HCT116 (cell line): ENCODE results near the gene RNF227. TPM values are rescaled to one million over a fixed set of nuclear protein-coding genes. Genes with fewer than 3 reads are reported as not detected.

Experiments
- ATAC-seq: fragments of 200-7000 bp; cut with Tn5 transposase; 2 replicates; pipeline ENCODE4 v1.9.1; 2020; ENCODE audit warnings: mild to moderate bottlenecking, moderate library complexity
- BruUV-seq: library from RNA; stranded (reverse); fragments of 400-500 nt; replicated peaks from 2 replicates; lab custom pipeline; 2021; lab: Mats Ljungman, UMichigan
- CTCF ChIA-PET: fragments of 300-600 bp; sonication (Branson Sonifier 250); formaldehyde crosslinking; loops from one replicate; lab custom pipeline; 2021; ENCODE audit warnings: antibody characterized with exemption; lab: Charles Lee
- POLR2A ChIA-PET: fragments of 300-600, 350-600 bp; sonication (Branson Sonifier 250); formaldehyde crosslinking; loops from one replicate; lab custom pipeline; 2021; ENCODE audit warnings: antibody characterized with exemption; lab: Charles Lee
- RAD21 ChIA-PET, 2 experiments: fragments of 300-600 bp; sonication (Branson Sonifier 250); formaldehyde crosslinking; loops; one replicate each; lab custom pipeline; 2023; ENCODE audit warnings: low total read pairs in 2 of 2; ENCODE audit not compliant: uncharacterized antibody in 2 of 2, unreplicated experiment in 2 of 2, low non-redundant PET in 1 of 2; lab: Charles Lee
- DNase-seq: peaks from one replicate; pipeline ENCODE4 v3.0.0-alpha.2; 2010; ENCODE audit warnings: low read depth, low spot score
- H2AFZ ChIP-seq: fragments of 200-600 bp; shearing (Covaris generic), sonication (generic); 2 replicates; pipeline ENCODE4 v1.6.1; 2017; ENCODE audit warnings: low read depth, mixed run types, mixed read lengths, antibody characterized with exemption, low read length; ENCODE audit not compliant: poor library complexity, severe bottlenecking
- H3K27ac ChIP-seq: 2 replicates; pipeline ENCODE4 v1.5.1; 2012; ENCODE audit warnings: low read depth, low read length
- H3K27me3 ChIP-seq: fragments of 200-600 bp; sonication (generic); 2 replicates; pipeline ENCODE4 v1.6.1; 2016; ENCODE audit warnings: mixed run types, low read length, mixed read lengths; ENCODE audit not compliant: insufficient read depth
- H3K36me3 ChIP-seq, 2 experiments: fragments of 200-500 bp in 1 of 2; fragments of 200-600 bp in 1 of 2; sonication (Bioruptor generic) in 1 of 2; sonication (generic) in 1 of 2; 2 replicates each; pipeline versions ENCODE4 v1.5.1 to v1.6.1; 2014 to 2016; ENCODE audit warnings: low read length in 2 of 2, inconsistent platforms in 1 of 2, mixed read lengths in 1 of 2, mixed run types in 1 of 2; ENCODE audit not compliant: insufficient read depth in 2 of 2, control insufficient read depth in 1 of 2
- H3K4me1 ChIP-seq, 2 experiments: fragments of 200-600 bp in 1 of 2; sonication (generic) in 1 of 2; 2 replicates each; pipeline versions ENCODE4 v1.5.1 to v1.6.1; 2012 to 2017; ENCODE audit warnings: low read length in 2 of 2, inconsistent platforms in 1 of 2, mild to moderate bottlenecking in 1 of 2, mixed read lengths in 1 of 2, mixed run types in 1 of 2, moderate library complexity in 1 of 2; ENCODE audit not compliant: insufficient read depth in 2 of 2, control insufficient read depth in 1 of 2
- H3K4me2 ChIP-seq: fragments of 200-600 bp; sonication (generic); 2 replicates; pipeline ENCODE4 v1.6.1; 2017; ENCODE audit warnings: mixed run types, low read length, mixed read lengths
- H3K4me3 ChIP-seq, 2 experiments: fragments of 200-600 bp in 1 of 2; sonication (generic) in 1 of 2; replicated peaks in 1 of 2; 2 replicates each; pipeline ENCODE4 v1.5.1; 2011 to 2016; ENCODE audit warnings: low read length in 2 of 2, control low read depth in 1 of 2, low read depth in 1 of 2, mild to moderate bottlenecking in 1 of 2, mixed read lengths in 1 of 2, mixed run types in 1 of 2
- H3K79me2 ChIP-seq: fragments of 200-600 bp; sonication (generic); 2 replicates; pipeline ENCODE4 v1.6.1; 2017; ENCODE audit warnings: mild to moderate bottlenecking, mixed run types, low read length, moderate library complexity, mixed read lengths; ENCODE audit not compliant: insufficient read depth
- H3K9ac ChIP-seq: fragments of 200-600 bp; sonication (generic); 2 replicates; pipeline ENCODE4 v1.6.1; 2016; ENCODE audit warnings: low read length, mixed read lengths
- H3K9me2 ChIP-seq: fragments of 200-600 bp; sonication (generic), shearing (Covaris generic); 2 replicates; pipeline ENCODE4 v1.6.1; 2017; ENCODE audit warnings: mixed run types, mild to moderate bottlenecking, moderate library complexity; ENCODE audit not compliant: insufficient read depth
- H3K9me3 ChIP-seq, 2 experiments: fragments of 200-500 bp in 1 of 2; fragments of 200-600 bp in 1 of 2; sonication (Bioruptor generic) in 1 of 2; sonication (generic) in 1 of 2; 2 replicates each; pipeline ENCODE4 v1.6.1; 2014 to 2017; ENCODE audit warnings: low read length in 2 of 2, mixed read lengths in 2 of 2, inconsistent platforms in 1 of 2, low read depth in 1 of 2, mild to moderate bottlenecking in 1 of 2, mixed run types in 1 of 2, moderate library complexity in 1 of 2; ENCODE audit not compliant: control insufficient read depth in 1 of 2, insufficient read depth in 1 of 2
- H4K20me1 ChIP-seq: fragments of 200-600 bp; sonication (generic), shearing (Covaris generic); 2 replicates; pipeline ENCODE4 v1.6.1; 2017; ENCODE audit warnings: mixed run types, mild to moderate bottlenecking, moderate library complexity; ENCODE audit not compliant: insufficient read depth
- ATF3 ChIP-seq: IDR thresholded peaks from 2 replicates; pipeline ENCODE4 v1.6.1; 2012
- EGR1 ChIP-seq: IDR thresholded peaks from 2 replicates; pipeline ENCODE4 v1.6.1; 2012; ENCODE audit warnings: low read depth
- ELF1 ChIP-seq: IDR thresholded peaks from 2 replicates; pipeline ENCODE4 v1.6.1; 2012; ENCODE audit warnings: low read depth, borderline replicate concordance
- EZH2phosphoT487 ChIP-seq: fragments of 200-600 bp; IDR thresholded peaks from 2 replicates; pipeline ENCODE4 v1.6.1; 2018; ENCODE audit warnings: antibody characterized with exemption, borderline replicate concordance
- FOSL1 ChIP-seq: IDR thresholded peaks from 2 replicates; pipeline ENCODE4 v1.6.1; 2012; ENCODE audit warnings: low read depth
- JUND ChIP-seq: IDR thresholded peaks from 2 replicates; pipeline ENCODE4 v1.6.1; 2012
- POLR2A ChIP-seq: IDR thresholded peaks from 2 replicates; pipeline ENCODE4 v1.7.0; 2011; ENCODE audit warnings: borderline replicate concordance; ENCODE audit not compliant: insufficient read depth, insufficient read length; ENCODE audit errors: extremely low read depth
- POLR2AphosphoS5 ChIP-seq: IDR thresholded peaks from 2 replicates; pipeline ENCODE4 v1.6.1; 2011; ENCODE audit warnings: mild to moderate bottlenecking, low read depth, low read length, moderate library complexity
- REST ChIP-seq: IDR thresholded peaks from 2 replicates; pipeline ENCODE4 v1.6.1; 2012; ENCODE audit warnings: low read depth
- SP1 ChIP-seq: IDR thresholded peaks from 2 replicates; pipeline ENCODE4 v1.6.1; 2012; ENCODE audit warnings: low read depth
- SRF ChIP-seq: IDR thresholded peaks from 2 replicates; pipeline ENCODE4 v1.6.1; 2012; ENCODE audit warnings: low read depth
- ZBTB33 ChIP-seq: IDR thresholded peaks from 2 replicates; pipeline ENCODE4 v1.6.1; 2011; ENCODE audit warnings: mild to moderate bottlenecking, low read length, moderate library complexity; ENCODE audit not compliant: insufficient replicate concordance; ENCODE audit errors: extremely low read depth
- ZFX ChIP-seq: fragments of 450-650 bp; IDR thresholded peaks from 2 replicates; pipeline ENCODE4 v1.6.1; 2017
- ZNF274 ChIP-seq: fragments of 200-500 bp; sonication (Bioruptor generic); IDR thresholded peaks from 2 replicates; pipeline ENCODE4 v1.6.1; 2014; ENCODE audit warnings: mild to moderate bottlenecking, low read depth, low read length, inconsistent platforms
- intact Hi-C: fragments of 100-400 bp; cut with micrococcal nuclease; formaldehyde crosslinking; loops from 2 replicates; pipeline ENCODE4 v1.10.0; 2022
- total RNA-seq: library from RNA; stranded (reverse); gene quantifications from one replicate; pipeline ENCODE4 v1.2.1, GENCODE V29; 2021; ENCODE audit not compliant: unreplicated experiment

Gene RNF227
- total RNA-seq, 1 experiment from 2014 or later = 0.74 TPM

GRCh38 chr17:7880076-7880868 is 35.8 kb downstream of the RNF227 start:
- no peaks in the 10 kb centered on the region for H3K9me2 ChIP-seq
- POLR2A ChIA-PET = no interaction called here
- BruUV-seq = no TSS peak
- no peak overlapping the region for H3K4me2 ChIP-seq
- peaks cover 9% of the 10 kb centered on the region in 2 experiments for H3K4me1 ChIP-seq
- H3K4me3 ChIP-seq = no peak overlapping the region
- no peaks in the 10 kb centered on the region for H3K79me2 ChIP-seq
- no peaks in the 10 kb centered on the region for H4K20me1 ChIP-seq
- no peaks in the 10 kb centered on the region for H3K27me3 ChIP-seq
- CTCF ChIA-PET = no interaction called here
- RAD21 ChIA-PET = no interaction called here
- TF ChIP-seq ZBTB33 = no peak
- TF ChIP-seq EZH2phosphoT487 = no peak
- TF ChIP-seq ATF3 = no peak
- no peak for TF ChIP-seq ZFX
- no peak for TF ChIP-seq POLR2A
- no peak for TF ChIP-seq REST
- TF ChIP-seq ELF1 = no peak
- no peak for TF ChIP-seq EGR1
- TF ChIP-seq ZNF274 = no peak
- no peak for TF ChIP-seq SP1
- no peak for TF ChIP-seq JUND
- TF ChIP-seq FOSL1 = no peak
- TF ChIP-seq SRF = no peak
- TF ChIP-seq POLR2AphosphoS5 = no peak
- TF ChIP-seq, all 23 proteins: peak for 0
- intact Hi-C loops = no loop called here
- ATAC-seq = no peak
- Histone ChIP-seq H3K9me3 (no peaks in the 10 kb centered on the region), H2AFZ (no peak overlapping the region), H3K27ac (no peak overlapping the region), H3K9ac (no peak overlapping the region), H3K36me3 (peaks cover 0 to 3% of the 10 kb centered on the region in 2 experiments; a peak in 2 of 4 replicates)
- DNase-seq = no peak
